ENCODE data around the gene SLIT1.

Gene SLIT1

DNA sequence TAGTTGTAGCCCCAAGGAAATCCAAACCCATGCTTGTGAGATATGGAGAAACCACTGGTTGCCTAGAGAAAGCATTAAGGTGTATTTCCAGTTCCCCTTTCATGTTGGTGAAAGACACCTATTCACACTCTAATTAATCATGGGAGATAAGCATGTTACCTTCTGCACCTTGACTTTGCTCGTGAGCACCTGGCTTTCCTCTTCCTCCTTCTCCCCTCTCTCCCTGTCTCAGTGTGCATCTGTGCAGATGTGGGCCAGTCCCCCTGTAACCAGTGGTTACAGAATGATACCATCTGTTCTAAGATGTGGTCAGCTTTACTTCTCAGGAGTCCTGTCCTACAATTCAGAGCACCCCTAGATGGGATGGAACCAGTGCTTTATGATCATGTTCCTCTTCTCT is 193.0 kb downstream of the SLIT1 start:
- DNase-seq = no peak

DNA sequence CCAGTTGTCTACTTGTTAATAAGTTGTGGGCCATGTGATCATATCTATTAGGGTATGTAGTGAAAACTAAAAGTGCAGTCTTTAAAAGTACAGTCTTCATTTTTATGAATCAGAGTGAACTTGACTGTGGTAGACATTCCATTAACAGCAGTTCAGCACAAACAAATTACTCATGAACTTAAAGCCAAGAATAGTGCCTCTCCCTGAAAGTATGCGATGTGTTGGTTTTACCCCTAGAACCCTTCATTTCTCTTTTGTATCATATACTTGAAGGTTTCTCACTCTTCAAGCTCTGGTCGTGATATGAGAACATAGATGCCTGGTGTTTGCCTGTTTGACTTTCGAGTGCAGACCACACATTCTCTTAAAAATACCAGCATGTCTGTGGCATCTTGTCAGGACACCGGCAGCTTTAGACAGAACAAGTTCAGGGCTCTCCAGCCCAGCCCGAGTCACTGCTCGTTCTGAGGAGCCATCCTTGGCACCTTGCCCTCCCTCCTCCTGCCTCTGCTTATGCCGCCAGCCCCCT is 194.4 kb downstream of the SLIT1 start:
- no peak for DNase-seq

DNA sequence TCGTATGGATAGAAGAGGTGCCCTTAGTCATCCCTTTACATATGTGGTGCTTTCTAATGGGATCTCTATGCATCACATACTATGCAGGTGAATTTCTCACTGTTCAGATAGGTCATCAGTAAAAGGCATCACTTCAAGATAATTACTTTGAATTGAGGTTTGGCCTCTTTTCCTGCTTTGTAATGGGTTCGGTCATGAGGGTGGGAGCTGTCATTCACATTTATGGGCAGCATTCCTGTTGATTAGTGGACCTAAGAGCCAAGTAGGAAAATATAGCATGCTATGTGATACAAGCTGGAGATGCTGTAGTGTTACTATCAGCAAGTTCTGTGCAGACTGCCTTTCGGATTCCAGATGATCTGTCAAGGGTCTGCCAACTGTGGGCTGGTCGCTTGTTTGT is 197.3 kb downstream of the SLIT1 start:
- DNase-seq = no peak

DNA sequence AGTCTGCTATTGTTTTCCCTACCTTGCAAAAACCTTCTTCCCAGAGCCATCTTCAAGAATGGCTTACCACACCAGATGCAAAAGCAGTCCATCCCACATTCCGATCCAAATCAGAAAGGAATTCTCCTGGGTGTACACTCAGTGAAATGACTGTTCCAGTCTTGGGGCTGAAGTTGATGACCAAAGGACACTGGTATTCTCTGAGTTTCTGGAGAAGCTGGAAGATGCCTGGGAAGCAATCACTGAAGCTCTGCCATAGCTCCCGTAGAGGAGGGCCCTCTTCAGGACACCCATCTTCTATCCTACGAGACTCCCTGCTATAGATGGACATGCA is 197.9 kb downstream of the SLIT1 start:
- DNase-seq = no peak

DNA sequence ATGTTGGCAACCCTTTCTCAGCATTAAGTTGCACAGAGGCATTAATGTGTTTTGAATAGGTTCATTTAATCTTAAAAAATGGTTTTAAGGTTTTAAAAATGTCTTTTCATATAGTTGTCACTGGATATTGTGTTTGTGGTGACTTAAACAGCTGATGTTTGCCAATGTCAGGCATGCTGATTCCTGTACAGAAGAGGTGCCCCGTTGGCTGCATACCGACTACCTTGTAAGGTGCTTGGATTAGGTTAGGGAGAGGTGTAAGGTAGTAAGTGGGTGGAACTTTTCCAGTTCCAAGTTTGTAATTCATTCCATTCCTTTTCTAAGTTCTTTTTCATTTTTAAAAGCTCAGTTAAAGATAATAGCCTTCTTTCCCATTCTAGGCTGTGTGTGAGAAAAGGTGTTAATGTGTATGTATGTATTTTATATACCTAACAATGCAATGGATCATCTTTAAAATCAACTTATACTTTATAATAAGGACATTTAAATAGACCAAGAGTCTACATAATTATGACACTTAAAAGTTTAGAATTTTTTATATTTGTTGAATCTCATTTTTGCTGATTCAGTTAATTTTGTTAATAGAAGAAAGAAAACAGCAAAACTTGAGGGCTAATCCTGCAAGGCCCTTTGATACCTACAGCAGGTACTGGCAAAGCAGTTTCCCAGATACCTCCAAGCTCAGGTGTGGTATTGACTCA is 198.5 kb downstream of the SLIT1 start:
- no peak for DNase-seq

DNA sequence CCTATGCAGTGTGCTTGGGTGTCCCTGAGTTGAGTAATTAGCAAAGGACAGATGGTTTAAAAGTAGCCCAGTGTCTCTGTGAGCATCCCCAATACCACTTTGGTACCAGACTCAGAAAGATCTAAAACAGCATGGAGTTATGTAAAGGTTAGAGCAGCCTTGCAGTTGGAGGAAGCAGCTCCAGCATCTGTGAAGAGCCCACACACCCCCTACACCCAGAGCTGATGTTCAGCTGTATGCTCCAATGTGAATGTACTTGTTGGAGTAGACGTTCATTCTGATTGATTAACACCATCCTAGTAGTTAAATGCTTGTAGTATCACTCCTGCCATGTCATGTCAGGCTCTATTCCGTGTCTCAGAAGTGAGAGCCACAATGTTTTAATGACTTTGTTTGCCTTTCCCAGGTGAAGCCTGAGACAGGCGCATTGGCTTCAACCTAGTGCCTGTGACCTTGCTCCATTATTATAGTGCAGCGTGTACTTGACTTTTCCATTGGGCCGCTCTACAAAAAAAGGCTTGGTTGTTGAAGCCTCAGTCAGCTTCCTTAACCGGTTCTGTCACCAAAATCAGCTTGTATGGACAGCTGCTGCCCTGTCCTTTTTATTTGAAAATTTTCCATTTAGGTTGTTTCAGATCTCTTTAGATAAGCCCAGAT is 199.4 kb downstream of the SLIT1 start:
- no peak for DNase-seq

DNA sequence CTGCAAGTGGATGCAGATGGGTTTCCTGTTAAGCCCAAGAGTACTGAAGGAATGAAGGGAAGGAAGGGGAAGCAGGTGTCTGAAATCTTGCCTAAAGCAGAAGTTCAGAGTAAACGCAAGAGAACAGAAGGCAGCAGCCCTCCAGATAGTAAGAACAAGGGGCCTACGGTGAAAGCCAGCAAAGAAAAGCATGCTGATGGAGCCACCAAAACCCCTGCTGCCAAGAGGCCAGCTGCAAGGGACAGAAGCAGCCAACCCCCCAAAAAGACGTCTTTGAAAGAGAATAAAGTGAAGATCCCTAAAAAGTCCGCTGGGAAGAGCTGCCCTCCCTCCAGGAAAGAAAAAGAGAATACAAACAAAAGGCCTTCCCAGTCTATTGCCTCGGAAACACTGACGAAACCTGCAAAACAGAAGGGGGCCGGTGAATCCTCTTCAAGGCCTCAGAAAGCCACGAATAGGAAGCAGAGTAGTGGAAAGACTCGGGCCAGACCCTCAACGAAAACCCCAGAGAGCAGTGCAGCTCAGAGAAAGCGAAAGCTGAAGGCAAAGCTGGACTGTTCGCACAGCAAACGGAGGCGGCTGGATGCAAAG is 201.1 kb downstream of the SLIT1 start:
- DNase-seq = no peak

DNA sequence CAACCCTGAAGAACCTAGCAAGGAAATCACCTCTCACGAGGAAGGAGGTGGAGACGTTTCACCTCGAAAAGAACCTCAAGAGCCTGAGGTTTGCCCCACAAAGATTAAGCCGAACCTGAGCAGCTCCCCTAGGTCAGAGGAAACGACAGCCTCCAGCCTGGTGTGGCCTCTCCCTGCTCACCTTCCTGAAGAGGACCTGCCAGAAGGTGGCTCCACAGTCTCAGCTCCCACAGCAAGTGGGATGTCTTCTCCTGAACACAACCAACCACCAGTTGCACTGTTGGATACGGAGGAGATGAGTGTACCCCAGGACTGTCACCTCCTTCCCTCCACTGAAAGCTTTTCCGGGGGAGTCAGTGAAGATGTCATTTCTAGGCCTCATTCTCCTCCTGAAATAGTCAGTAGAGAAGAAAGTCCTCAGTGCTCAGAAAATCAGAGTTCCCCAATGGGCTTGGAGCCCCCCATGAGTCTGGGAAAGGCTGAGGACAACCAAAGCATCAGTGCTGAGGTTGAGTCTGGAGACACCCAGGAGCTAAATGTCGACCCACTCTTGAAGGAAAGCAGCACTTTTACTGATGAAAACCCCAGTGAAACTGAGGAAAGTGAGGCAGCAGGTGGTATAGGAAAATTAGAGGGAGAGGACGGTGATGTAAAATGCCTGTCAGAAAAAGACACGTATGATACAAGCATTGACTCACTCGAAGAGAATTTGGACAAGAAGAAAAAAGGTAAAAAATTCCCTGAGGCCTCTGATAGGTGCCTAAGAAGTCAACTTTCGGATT is 203.4 kb downstream of the SLIT1 start:
- no peak for DNase-seq

DNA sequence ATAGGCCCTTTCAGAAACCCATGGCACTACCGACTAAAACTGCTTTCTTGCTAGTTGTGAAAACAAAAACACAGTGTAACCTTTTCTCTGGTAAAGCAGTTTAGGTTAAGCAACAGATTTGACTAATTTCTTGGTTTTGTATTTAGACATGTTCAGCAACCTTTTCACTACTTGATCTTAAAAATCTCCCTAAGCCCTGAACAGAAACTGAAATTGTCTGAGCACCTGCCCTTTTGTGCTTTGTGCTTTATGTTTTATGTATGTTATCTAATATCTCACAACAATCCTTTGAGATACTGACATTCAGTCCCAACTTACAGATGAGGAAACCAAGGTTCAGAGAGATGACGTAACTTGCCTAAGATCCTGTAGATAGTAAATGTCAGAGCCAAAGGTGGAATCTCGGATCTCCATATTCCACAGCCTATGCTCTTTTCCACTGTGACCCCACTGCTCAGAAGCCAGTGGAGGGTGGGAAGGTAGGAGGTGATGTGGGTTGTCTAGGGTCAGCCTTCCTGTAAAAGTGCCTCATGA is 207.1 kb downstream of the SLIT1 start:
- no peak for DNase-seq

DNA sequence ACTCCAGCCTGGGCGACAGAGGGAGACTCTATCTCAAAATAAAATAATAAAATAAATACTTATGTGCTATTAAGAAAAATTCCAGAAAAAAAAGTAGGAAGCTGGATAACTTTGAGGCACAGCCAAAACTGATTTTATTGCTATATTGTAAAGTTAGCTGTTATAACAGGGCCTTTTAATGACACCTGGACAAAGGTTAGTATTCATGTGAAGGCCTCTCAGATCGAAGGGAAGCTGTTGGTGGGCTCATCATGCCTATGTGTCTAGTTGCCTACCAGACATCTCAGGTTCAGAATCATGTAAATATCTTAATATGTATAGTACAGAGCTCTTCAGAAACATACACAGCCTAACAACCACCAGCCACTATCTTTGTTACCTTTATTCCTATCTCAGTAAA is 210.6 kb downstream of the SLIT1 start:
- DNase-seq = no peak

DNA sequence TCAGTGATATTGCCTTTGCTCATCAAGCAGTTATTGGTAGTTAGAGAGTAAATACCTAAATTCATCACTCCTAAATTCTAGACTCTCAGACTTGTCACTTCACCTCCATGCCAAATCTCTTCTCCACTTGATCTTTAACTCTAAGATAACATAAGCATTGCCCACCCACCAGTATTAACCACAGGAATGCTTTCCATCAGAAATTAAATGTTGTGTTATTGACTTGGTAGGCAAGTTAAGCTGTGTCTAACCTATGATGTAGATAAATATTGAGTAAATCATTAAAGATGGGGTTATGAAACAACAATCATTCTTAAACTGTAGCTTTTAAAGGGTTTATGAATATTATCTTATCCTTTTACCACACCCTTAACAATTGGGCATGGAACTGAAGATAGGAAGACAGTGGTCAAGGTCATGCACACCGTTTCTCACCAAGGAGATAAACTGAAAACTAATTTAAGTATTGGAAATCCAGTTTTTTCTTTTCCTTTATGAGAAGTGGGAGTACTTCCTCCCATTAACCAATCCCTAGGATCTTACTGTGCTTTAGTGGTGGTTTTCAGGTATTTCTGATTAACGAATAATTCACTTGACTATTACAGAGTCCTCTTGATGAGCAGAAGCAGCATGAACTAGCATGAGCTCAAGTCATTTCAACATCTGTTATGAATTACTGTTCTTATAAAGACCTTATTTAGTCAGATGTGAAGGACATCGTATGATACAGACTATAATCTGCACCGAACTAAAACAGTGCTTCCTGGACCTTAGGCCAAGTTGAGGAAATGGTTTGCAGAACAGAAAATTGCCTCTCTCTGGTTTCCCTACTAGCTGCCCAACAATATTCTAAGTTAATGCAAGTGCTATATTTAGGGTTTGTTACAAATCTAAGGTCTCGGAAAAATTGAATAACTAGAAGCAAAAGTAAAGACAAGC is 211.7 kb downstream of the SLIT1 start:
- DNase-seq = no peak

DNA sequence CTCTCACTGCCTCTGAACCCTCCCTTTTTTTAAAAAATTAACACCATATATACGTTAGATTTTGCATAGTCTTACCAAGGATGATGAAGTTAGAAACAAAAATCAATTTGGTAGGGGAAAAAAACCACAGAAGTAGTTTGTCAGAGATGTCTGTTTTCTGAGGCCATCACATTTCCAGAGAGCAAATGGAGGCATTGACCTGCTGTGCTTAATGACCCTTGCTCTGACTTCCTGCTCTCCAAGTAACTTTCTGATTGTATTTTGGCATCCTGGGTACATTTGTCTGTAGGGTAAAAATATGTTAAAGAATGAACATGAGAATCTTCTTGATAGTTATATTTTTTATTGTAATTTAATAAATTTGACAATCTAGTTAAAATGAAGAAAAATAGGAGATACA is 213.5 kb downstream of the SLIT1 start:
- no peak for DNase-seq

DNA sequence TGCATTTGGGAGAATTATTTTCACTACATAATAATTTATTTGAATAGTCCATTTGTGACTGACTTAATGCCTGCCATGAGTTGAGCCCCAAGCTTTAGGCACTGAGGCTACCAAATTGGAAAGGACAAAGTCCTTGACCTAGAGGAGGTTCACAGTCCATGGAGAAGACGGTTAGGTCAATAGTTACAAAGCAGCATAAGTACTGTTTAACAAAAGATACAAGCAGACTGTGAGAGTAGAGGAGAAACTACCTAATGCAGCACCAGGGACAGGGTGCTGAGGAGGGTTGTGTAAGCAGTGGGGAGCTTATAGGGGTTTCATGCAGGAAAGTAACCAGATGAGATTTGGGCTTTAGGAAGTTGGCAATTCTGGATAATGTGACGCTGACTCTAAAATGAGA is 214.4 kb downstream of the SLIT1 start:
- no peak for DNase-seq

DNA sequence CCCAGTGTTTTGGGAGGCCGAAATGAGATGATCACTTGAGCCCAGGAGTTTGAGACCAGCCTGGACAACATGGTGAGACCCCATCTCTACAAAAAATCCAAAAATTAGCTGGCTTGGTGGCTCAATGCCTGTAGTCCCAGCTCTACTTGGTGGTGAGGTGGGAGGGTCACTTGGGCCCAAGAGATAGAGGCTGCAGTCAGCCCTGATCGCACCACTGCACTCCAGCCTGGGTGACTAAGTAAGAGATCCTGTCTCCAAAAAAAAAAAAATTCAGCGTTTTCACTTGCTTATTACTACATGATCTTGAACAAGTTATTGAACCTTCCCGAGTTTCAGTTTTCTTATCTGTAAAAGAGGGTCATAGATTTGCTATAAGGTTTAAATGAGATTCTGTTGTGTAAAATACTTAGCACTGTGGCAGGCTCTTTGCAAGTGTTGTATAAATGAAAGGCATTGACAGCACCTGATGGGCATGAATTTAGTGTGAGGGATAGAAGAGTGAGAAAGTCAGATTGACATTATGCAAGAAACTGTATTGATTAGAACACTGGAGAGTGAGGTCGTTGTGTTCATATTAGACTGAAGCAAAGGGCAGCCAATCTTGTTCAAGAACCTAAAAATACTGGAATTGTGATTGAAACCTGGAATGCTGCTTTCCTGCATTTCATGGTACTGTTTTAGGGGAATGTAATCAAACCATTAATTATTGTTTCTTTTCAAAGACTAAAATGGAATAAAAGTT is 216.9 kb downstream of the SLIT1 start:
- DNase-seq = no peak

DNA sequence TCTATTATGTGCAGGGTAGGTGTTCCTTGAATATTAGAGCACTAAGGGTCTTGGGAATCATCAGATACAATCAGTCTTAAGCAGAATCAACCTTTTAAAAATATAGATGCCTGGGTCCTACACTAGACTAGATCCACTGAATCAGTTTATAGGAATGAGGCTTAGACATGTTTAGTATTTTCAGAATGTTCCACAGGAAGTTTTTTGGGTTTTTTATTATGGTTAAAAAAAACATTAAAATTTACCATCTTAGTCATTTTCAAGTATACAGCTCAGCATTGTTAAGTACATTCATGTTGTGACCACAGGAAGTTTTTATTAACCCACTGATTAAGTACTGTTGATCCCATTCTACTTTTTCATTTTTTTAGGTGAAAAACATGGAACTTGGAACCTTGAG is 217.9 kb downstream of the SLIT1 start:
- DNase-seq = no peak

DNA sequence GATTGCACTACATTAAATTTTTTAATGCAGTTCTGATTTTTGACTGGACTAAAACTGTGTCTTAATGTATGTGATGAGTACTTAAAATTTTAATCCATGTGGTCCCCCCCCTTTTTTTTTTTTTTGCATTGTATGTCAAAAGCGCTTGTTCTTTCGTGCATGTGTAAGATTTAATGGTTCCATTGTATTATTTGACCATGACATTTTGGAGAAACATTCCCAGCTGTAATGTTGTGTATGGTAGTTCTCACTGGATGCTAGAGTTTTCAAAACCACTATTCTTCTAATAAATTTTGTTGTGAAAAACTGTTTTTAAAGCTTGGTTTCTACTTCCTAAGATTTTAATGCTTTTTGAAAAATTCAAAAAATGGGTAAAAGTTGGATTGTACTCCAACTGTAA is 221.6 kb downstream of the SLIT1 start:
- no peak for DNase-seq

DNA sequence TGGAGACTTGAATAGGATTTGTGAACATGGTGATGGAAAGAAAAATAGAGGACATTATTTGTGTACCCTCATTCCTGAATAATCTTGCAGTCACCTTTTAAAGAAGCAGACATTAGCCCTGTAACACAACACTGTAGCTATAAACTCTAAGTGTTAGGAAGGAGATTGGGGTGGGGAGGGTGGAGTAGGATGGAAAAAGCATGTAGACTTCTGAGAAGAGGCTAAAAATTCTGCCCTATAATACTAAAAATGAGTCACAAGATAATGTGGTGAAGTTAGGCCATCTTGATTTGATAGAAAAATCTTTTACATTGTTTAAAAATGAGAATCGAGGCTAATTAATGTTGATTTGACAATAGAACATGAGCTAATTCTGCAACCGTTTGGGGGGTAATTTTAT is 224.9 kb downstream of the SLIT1 start:
- DNase-seq = no peak

DNA sequence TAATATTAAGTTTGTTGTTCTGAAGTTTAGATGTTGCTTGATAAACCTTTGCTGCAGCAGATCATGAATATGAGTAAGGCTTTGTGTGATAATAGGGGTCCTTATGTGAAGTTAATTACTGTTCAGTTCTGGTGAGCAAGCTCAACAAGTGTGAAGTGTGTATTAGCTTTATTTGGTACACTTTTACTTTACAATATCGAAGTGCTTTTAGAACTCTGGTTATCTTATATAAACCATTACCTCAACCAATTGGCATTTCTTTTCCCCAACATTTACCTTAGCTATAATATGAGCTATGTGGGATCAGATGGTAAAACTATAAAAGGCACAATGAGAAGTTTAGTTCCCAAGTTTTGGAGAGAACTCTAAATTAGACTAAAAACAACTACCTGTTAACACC is 226.0 kb downstream of the SLIT1 start:
- DNase-seq = no peak

DNA sequence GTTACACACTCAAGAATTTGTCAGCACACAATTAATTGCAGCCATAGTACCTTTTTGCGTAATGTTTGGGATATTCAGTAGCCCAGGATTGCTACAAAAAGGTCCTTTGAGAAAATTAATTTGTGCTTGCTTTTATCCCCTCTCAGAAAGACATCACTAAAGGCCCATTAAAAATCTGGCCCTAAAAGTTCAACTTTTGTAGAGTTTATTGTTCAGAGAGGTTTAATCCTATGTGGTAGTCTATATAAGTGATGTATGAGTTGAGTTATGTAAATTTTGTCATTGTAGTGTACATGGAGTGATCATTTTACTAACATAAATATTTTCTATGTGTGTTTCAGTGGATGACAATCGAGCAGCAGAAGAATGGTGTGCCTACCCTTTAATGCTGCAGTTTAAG is 227.7 kb downstream of the SLIT1 start:
- DNase-seq = no peak

DNA sequence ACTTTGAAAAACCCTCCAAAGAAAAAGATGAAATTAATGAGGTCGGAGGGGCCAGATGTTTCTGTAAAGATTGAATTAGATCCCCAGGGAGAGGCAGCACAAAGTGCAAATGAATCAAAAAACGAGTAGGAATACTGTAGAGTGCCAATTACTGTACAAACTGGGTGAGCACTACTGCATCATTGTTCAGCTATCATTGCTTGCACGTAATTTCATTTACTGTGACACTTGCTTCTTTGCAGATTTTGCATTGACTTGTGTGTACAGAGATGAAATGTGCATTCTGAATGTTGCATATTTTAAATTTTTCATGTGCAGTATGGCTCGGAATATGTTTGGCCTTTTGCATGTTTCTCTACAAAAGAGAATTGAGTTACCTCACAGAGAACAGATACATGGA is 230.0 kb downstream of the SLIT1 start:
- DNase-seq = no peak

DNA sequence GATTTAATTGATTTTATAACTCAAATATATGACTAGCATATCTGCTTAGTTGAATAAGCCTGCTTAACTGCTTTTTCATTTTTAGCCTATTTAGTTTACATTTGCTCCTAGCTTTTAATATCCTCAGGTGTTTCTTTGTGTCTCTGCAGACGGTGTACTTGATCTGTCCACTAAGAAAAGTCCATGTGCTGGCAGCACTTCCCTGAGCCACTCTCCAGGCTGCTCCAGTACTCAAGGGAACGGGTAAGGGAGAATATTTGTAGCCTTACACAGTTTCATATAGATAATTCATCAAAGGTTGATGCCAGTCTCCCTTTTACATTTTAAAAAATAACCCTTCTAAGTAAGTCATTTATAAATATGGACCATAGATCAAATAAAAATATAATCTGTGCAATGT is 233.8 kb downstream of the SLIT1 start:
- no peak for DNase-seq

All from CD4-positive, alpha-beta T cell treated with Interleukin-17A for 1 hour (primary cell).